ENCODE results near the gene CYB5R3. TPM values are rescaled to one million over a fixed set of nuclear protein-coding genes. Genes with fewer than 3 reads are reported as not detected.

CYB5R3 gene
- total and polyA plus RNA-seq, 4 donors = 49.4 to 210 (median 134) TPM

GRCh38 chr22:42635531-42635930, 13.7 kb downstream of the CYB5R3 start:
- TF ChIP-seq NR2F2 (IDR thresholded peaks at IDR 0.05) (no peak), FOXA1 (IDR thresholded peaks at IDR 0.05) (no peak), ZBTB33 (IDR thresholded peaks at IDR 0.05) (no peak), EGR1 (IDR thresholded peaks at IDR 0.05; ENCODE audit: low read depth in 2 of 2) (no peak), CTCF (IDR thresholded peaks at IDR 0.05; ENCODE audit: low read depth, low read length, missing input control) (no peak), YY1 (IDR thresholded peaks at IDR 0.05) (no peak), GABPA (IDR thresholded peaks at IDR 0.05 in 1 of 2, conservative IDR thresholded peaks at IDR 0.05 in 1 of 2) (no peak), SP1 (IDR thresholded peaks at IDR 0.05) (no peak), MAX (IDR thresholded peaks at IDR 0.05) (no peak), HNF4A (conservative IDR thresholded peaks at IDR 0.05) (no peak)
- H3K9ac ChIP-seq (ENCODE audit: low read depth in 1 of 2, low read length in 2 of 2) = no peak overlapping the region
- no peak overlapping the region for H3K4me3 ChIP-seq (ENCODE audit: low read depth in 1 of 3, low read length in 3 of 3)
- H3K27me3 ChIP-seq (ENCODE audit: control insufficient read depth in 4 of 4, insufficient read depth in 4 of 4, low read length in 3 of 4) = no peaks in the 10 kb centered on the region
- H3K36me3 ChIP-seq (ENCODE audit: control insufficient read depth in 4 of 4, insufficient read depth in 3 of 4, low read depth in 1 of 4, low read length in 3 of 4) = peaks cover 8 to 30% (median 14%) of the 10 kb centered on the region in 4 donors
- WGBS = 91% methylated on average over 3 of the region's 3 CpGs
- peaks cover 0 to 7% (median 3%) of the 10 kb centered on the region in 4 donors for H3K4me1 ChIP-seq (ENCODE audit: control insufficient read depth in 4 of 4, insufficient read depth in 4 of 4, low read length in 3 of 4)
- H3K9me3 ChIP-seq (ENCODE audit: control insufficient read depth in 4 of 4, low read length in 3 of 4) = no peaks in the 10 kb centered on the region
- no peak for DNase-seq (ENCODE audit: low spot score)
- H3K27ac ChIP-seq (ENCODE audit: low read depth in 1 of 2, low read length in 2 of 2) = no peak overlapping the region

- Histone ChIP-seq H3K4me3 (ENCODE audit: low read depth in 1 of 3, low read length in 3 of 3) (no peak overlapping the region), H3K27ac (ENCODE audit: low read depth in 1 of 2, low read length in 2 of 2) (no peak overlapping the region), H3K9me3 (ENCODE audit: control insufficient read depth in 4 of 4, low read length in 3 of 4) (no peaks in the 10 kb centered on the region), H3K36me3 (ENCODE audit: control insufficient read depth in 4 of 4, insufficient read depth in 3 of 4, low read depth in 1 of 4, low read length in 3 of 4) (peaks cover 14 to 52% (median 24%) of the 10 kb centered on the region in 4 donors), H3K9ac (ENCODE audit: low read depth in 1 of 2, low read length in 2 of 2) (no peak overlapping the region), H3K27me3 (ENCODE audit: control insufficient read depth in 4 of 4, insufficient read depth in 4 of 4, low read length in 3 of 4) (no peaks in the 10 kb centered on the region), H3K4me1 (ENCODE audit: control insufficient read depth in 4 of 4, insufficient read depth in 4 of 4, low read length in 3 of 4) (peaks cover 0 to 7% (median 3%) of the 10 kb centered on the region in 4 donors)
- no peak for TF ChIP-seq TAF1 (conservative IDR thresholded peaks at IDR 0.05)
- TF ChIP-seq HNF4A (conservative IDR thresholded peaks at IDR 0.05) = no peak
- TF ChIP-seq YY1 (IDR thresholded peaks at IDR 0.05) = no peak
- TF ChIP-seq RAD21 (IDR thresholded peaks at IDR 0.05) = no peak
- WGBS = 91% methylated on average over 9 of the region's 9 CpGs
- DNase-seq (ENCODE audit: low spot score) = no peak
Measured at GRCh38 chr22:42633013-42633412, 16.2 kb downstream of the CYB5R3 start.

GRCh38 chr22:42632096-42632495, 17.1 kb downstream of the CYB5R3 start:
- Histone ChIP-seq H3K4me1 (ENCODE audit: control insufficient read depth in 4 of 4, insufficient read depth in 4 of 4, low read length in 3 of 4) (peaks cover 0 to 7% (median 3%) of the 10 kb centered on the region in 4 donors), H3K9me3 (ENCODE audit: control insufficient read depth in 4 of 4, low read length in 3 of 4) (no peaks in the 10 kb centered on the region), H3K36me3 (ENCODE audit: control insufficient read depth in 4 of 4, insufficient read depth in 3 of 4, low read depth in 1 of 4, low read length in 3 of 4) (peaks cover 22 to 61% (median 31%) of the 10 kb centered on the region in 4 donors), H3K27ac (ENCODE audit: low read depth in 1 of 2, low read length in 2 of 2) (no peak overlapping the region), H3K27me3 (ENCODE audit: control insufficient read depth in 4 of 4, insufficient read depth in 4 of 4, low read length in 3 of 4) (no peaks in the 10 kb centered on the region), H3K9ac (ENCODE audit: low read depth in 1 of 2, low read length in 2 of 2) (no peak overlapping the region), H3K4me3 (ENCODE audit: low read depth in 1 of 3, low read length in 3 of 3) (no peak overlapping the region)
- DNase-seq (ENCODE audit: low spot score) = no peak
- TF ChIP-seq GABPA (IDR thresholded peaks at IDR 0.05 in 1 of 2, conservative IDR thresholded peaks at IDR 0.05 in 1 of 2) (no peak), HNF4A (conservative IDR thresholded peaks at IDR 0.05) (peak; percentile 12 to 51), FOXA2 (IDR thresholded peaks at IDR 0.05) (no peak), RAD21 (IDR thresholded peaks at IDR 0.05) (peak in 1 of 2 donors; percentile 65)
- WGBS = 88% methylated on average over 13 of the region's 13 CpGs

Measured in liver (tissue), 9 donors.